ENCODE data around the gene PFKFB4.

DNA sequence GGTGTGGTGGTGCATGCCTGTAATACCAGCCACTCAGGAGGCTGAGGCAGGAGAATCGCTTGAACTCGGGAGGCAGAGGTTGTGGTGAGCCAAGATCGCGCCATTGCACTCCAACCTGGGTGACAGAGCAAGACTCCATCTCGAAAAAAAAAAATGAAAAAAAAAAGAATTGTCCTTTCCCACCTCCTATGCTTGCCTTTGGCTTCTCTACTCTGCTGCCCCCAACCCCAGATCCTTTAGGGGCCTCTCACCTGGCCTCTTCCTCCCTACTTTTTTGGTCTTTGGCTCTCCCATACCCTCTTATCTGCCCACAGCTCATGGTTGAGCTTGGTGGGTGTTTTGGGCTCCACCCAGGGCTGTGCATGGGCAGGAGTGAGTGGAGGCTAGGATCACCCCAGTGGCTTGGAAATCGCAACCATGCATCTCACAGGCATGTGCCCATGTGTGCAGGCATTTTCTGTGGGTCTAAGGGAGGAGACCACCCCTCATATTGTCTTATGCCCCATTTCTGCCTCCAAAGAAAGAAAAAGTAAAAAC lies 50.6 kb downstream of the PFKFB4 start:
- TF ChIP-seq POLR2A (IDR thresholded peaks at IDR 0.05) = no peak
- TF ChIP-seq, protein P1, sequence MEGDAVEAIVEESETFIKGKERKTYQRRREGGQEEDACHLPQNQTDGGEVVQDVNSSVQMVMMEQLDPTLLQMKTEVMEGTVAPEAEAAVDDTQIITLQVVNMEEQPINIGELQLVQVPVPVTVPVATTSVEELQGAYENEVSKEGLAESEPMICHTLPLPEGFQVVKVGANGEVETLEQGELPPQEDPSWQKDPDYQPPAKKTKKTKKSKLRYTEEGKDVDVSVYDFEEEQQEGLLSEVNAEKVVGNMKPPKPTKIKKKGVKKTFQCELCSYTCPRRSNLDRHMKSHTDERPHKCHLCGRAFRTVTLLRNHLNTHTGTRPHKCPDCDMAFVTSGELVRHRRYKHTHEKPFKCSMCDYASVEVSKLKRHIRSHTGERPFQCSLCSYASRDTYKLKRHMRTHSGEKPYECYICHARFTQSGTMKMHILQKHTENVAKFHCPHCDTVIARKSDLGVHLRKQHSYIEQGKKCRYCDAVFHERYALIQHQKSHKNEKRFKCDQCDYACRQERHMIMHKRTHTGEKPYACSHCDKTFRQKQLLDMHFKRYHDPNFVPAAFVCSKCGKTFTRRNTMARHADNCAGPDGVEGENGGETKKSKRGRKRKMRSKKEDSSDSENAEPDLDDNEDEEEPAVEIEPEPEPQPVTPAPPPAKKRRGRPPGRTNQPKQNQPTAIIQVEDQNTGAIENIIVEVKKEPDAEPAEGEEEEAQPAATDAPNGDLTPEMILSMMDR (IDR thresholded peaks at IDR 0.05) = no peak
- TF ChIP-seq POLR2AphosphoS5 (IDR thresholded peaks at IDR 0.05) = no peak
